Measurements from ENCODE around the gene CASR.

The CASR gene

GRCh38 chr3:122263058-122263457, 79.6 kb downstream of the CASR start:
- DNase-seq: no peak

- no peak for DNase-seq
Measured at GRCh38 chr3:122263974-122264588, 80.6 kb downstream of the CASR start.

GRCh38 chr3:122265957-122266356, 82.5 kb downstream of the CASR start:
- DNase-seq: no peak

GRCh38 chr3:122268257-122269024, 85.0 kb downstream of the CASR start:
- DNase-seq: no peak

- no peak for DNase-seq
Measured at GRCh38 chr3:122269045-122269444, 85.6 kb downstream of the CASR start.

GRCh38 chr3:122271246-122271898, 87.9 kb downstream of the CASR start:
- peak in 2 of 5 donors; percentile 6 to 59 for DNase-seq

GRCh38 chr3:122272879-122273278, 89.4 kb downstream of the CASR start:
- DNase-seq: no peak

- DNase-seq: no peak
Measured at GRCh38 chr3:122273498-122273897, 90.0 kb downstream of the CASR start.

GRCh38 chr3:122281891-122282290, 98.4 kb downstream of the CASR start:
- no peak for DNase-seq

GRCh38 chr3:122283796-122284445, 100.5 kb downstream of the CASR start:
- no peak for DNase-seq

- DNase-seq: no peak
Measured at GRCh38 chr3:122284486-122284885, 101.0 kb downstream of the CASR start.

- no peak for DNase-seq
Measured at GRCh38 chr3:122294359-122294758, 110.9 kb downstream of the CASR start.

GRCh38 chr3:122295266-122296062, 112.0 kb downstream of the CASR start:
- peak in 1 of 5 donors; percentile 33 for DNase-seq

- DNase-seq: peak in 1 of 5 donors; percentile 35
Measured at GRCh38 chr3:122298239-122298638, 114.8 kb downstream of the CASR start.

- DNase-seq: no peak
Measured at GRCh38 chr3:122299215-122299614, 115.7 kb downstream of the CASR start.

GRCh38 chr3:122299872-122300460, 116.5 kb downstream of the CASR start:
- peak in 2 of 5 donors; percentile 30 to 57 for DNase-seq

GRCh38 chr3:122301063-122301462, 117.6 kb downstream of the CASR start:
- DNase-seq: no peak

GRCh38 chr3:122305818-122306621, 122.6 kb downstream of the CASR start:
- DNase-seq: peak in 1 of 5 donors; percentile 23

- DNase-seq: no peak
Measured at GRCh38 chr3:122306622-122306953, 123.1 kb downstream of the CASR start.

GRCh38 chr3:122307094-122307687, 123.7 kb downstream of the CASR start:
- no peak for DNase-seq

- no peak for DNase-seq
Measured at GRCh38 chr3:122307976-122308375, 124.5 kb downstream of the CASR start.
